Activated CD8-positive, alpha-beta memory T cell treated with anti-CD3 and anti-CD28 coated beads, Interleukin-2, amount 50 U/mL, for 1 hour (primary cell): ENCODE results near the gene FUBP3.

Experiments
- DNase-seq: peaks from one replicate; pipeline ENCODE4 v3.0.0-alpha.2; 2020; ENCODE audit errors: extremely low read depth

Gene FUBP3

DNA sequence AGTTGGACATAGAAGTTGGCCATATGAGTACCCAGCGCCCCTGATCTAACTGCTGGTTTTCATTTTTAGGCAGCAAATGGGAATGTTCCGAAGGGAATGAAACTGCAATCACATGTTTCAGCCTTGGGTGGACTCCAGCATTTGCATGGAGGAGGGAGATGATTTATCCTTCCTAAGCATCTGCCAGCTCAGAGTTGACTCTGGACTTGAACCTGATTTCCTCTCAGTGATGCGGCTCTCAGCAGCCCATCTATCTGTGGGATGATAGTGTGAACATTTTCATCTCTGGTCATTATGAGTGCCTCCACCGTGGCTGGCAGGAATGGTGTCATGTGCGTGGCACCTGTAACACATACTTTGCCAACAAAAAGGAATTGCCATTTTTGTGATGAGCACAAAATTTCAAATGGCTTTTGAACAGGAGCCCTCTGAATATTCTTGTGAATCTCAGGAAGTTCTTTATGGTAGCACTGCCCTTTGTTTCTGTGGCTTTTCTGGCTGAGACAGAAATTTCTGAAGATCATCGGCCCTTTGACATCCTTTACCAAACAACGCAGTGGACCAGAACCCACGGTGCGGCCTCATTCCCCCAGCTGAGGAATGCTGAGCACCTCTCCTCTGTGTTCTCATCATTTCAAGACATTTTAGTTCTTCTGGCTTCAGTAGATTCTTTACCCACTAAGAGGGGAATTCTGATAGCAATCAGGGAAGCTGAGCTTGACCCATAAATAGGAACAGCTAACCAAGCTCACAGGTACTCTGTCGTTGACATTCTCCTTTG is 28.5 kb downstream of the FUBP3 start:
- DNase-seq, result no peak

DNA sequence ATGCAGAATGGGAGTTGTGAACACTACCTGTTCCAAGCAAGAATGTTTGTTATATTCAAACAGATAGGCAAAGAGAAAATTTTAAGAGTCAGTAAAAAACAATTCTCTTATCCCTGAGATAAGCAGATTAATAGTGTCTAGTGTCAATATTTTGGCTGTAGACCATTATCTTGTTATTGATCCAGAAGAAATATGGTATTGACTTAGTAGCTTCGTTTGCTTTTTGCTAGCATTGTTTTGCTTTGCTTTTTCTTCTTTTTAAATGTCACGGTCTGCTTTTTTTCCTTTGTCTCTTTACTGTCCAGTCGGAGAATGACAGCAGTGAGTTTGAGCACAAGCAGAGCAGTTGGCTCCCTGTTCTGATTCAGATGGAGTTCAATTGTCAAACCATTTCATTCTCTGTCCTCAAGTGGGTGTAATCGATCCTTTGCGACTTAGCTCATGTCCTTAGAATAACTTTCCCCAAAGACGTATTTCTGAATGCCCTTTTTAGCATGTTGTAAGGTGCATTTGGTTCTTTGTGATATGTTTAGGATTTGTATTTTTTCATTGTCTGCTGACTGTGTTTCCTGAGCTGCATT is 29.3 kb downstream of the FUBP3 start:
- DNase-seq, result no peak

DNA sequence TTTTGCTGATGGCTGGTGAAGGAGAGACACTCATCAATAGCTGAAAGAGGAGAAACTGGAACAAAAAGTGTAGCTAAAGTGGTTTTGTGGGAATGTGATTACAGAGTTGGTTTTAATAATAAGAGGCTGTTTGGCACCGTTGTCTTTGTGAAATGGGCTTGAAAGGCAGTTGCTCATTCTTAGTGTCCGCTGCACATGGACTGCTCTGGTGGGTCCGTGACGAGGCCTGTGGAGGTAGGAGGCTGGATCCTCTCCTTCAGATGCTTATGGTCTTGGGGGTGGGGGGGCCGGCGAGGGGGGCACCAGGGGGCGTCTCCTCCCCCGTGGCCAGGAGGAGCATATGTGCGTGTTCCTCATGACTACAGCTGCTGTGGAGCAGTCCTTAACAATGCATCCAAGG is 29.8 kb downstream of the FUBP3 start:
- DNase-seq, result no peak

DNA sequence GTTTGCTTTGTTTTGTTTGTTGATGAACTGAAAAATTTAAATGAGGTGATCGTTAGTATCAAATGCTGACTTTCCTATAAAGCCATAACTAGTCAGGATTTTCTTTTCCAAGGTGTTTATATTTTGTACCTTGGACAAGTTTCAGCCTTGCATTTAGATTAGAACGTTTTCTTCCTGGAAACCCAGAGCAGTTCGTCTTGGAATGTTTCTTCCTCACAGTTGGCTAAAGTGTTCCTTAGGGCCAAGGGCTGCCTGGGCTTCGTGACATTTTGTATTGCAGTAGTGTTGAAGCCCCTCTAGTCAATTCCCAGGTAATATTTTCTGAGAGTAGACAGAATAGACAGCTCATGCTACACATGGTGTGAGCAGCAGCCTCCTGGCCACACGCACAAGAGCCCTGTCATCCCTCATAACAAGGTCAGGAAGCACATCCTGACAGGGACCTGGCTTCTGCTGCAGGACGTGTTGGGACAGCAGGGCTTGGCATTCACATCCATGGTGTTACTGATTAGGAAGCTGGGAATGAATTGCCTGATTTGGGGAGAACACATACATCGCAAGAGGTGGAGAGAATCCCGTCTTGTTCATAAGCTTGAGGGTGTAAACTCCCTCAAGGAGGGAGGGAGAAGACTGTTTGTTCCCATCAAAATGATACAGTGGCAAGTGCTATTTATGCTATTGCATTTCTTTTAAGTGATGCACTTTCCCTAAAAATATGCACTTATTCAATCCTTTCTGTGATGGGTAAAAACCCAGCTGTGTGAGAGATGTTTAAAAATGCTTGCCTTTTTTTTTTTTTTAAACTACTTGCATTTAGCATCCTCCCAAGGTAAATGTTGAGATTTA is 31.7 kb downstream of the FUBP3 start:
- no peak for DNase-seq

DNA sequence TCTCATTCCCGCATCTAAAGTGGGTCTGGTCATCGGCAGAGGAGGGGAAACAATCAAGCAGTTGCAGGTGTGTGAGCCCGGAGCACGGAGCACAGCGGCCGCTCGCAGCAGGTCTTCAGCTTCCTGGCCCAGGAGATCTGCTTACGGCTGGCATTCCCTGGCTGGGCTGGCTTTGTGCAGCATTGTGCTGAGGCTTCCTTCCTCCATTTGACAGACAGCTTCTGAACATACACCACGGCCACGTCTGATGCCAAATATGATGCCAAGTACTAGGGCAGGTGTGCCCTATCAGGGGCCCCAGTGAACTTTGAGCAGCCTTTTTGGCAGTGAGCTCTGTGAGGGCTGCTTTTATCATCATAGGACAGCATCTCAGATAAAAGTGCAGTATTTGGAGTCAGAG is 37.1 kb downstream of the FUBP3 start:
- no peak for DNase-seq

DNA sequence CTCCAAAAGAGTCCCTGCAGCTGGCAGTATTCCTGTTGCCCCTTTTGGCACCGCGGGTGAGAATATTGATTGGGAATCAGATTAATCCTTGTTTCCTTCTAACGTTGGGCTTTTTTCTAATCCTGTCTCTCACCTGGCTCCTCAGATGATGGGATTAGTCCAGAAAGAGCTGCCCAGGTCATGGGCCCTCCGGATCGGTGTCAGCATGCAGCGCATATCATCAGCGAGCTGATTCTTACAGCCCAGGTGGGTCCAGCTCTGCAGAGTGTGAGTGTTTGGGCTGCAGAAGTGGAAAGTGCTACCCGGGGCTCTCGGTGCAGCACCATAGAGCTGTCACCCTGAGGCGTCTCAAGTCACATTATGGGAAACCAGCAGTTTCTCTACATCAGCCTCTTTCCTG is 44.1 kb downstream of the FUBP3 start:
- DNase-seq, result no peak

DNA sequence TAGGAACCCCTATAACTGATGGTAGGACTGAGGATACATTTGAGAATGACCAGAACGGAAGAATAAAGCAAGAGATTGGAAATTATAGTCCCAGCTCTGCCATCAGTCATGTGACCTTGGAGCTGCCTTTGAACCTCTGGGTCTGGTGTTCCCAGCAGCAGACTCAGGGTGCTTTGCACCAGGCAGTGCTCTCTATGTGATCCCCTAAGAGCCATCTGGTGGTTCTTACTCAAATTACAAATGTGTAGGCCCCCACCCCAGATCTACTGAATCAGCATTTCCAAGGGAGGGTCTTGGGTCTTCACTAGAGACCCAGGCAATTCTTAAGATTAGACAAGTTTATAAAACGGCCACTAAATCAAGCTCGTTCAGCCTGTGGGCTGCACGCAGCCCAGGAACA is 44.8 kb downstream of the FUBP3 start:
- no peak for DNase-seq

DNA sequence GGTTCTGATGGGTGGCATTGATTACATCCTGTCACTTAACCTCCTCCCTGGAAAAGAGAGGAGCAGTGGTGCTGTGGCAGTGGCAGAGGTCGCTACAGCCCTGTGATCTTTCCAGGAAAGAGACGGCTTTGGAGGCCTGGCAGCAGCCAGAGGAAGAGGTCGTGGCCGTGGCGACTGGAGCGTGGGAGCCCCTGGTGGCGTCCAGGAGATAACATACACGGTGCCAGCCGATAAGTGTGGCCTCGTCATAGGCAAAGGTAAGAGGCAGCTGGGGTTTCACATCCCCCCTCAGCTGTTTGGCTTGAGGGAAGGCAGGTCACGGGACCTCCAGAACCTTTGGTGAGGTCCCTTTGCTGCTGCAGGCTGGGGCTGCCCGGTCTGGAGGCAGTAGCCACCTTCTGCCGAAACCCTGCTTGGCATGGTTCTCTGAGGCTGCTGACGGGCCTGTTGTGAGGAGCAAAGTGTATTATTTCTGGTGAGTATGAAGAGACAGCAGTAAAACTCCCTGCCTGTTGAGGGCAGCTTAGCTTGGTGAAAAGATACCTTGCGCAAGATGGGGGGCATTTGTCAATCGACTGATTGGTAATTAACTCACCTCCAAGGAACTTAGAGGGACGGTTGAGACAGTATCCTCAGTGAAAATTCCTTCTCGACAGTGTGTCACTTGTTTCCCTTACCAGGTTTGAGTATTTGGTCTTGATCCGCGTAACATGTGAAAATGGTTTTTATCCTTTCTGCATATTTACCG is 47.0 kb downstream of the FUBP3 start:
- no peak for DNase-seq

DNA sequence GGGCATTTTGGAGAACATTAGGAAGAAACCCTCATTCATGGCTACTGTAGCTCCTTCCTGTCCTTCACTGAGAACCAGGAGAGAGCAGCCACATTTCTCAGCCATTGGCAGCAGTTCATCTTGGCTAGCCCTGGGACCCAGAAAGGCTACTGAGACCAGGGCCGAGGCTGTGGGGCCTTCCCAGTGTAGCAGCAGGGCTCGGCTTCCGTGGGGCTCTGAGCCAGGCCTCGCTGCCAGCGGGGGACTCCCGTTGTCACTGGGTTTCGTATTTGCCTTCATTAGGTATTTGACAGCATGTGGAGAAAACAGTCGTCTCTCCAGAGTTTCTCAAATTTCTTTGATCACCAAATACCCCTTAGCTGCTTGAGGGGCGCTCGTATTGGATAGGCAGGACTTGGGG is 47.7 kb downstream of the FUBP3 start:
- DNase-seq, result no peak

DNA sequence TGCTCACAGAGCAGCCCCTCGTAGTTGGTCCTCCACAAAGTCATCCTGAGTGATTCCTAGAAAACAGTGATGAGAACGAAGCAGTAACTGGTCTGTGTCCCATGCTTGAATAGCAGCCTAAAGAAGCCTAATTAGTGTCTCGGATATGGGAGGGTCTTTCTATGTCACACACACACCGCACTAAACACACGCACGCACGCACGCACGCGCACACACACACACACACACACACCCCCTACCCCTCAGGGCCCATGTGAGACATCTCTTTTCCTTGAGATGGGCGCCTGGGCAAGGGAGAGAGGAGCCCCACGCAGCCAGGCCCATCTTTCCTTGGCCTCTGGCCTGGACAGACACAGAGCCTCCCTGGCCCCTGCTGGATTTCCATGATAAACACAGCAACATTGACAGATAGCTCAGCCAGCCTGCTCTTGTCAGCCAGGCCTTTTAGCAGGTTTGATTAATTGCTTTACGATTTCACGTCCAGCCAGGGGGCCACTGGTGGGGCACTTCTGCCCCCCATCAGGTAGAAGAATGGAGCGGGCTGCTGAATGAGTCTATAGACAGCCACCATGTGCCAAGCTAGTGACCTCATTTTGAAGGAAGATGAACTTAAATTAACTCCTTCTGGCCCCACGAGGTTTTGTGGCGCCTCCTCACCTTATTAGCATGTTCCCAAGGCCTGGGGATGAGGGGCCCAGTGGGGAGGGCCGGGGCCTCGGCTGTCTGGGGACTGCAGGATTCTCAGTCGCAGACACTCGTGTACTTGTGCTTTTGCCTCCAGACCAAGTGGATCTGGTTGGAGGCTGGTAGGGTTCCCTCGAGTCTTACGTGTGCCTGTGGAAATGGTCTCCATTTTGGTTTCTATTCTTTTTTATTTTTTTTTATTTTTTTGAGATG is 48.8 kb downstream of the FUBP3 start:
- no peak for DNase-seq

DNA sequence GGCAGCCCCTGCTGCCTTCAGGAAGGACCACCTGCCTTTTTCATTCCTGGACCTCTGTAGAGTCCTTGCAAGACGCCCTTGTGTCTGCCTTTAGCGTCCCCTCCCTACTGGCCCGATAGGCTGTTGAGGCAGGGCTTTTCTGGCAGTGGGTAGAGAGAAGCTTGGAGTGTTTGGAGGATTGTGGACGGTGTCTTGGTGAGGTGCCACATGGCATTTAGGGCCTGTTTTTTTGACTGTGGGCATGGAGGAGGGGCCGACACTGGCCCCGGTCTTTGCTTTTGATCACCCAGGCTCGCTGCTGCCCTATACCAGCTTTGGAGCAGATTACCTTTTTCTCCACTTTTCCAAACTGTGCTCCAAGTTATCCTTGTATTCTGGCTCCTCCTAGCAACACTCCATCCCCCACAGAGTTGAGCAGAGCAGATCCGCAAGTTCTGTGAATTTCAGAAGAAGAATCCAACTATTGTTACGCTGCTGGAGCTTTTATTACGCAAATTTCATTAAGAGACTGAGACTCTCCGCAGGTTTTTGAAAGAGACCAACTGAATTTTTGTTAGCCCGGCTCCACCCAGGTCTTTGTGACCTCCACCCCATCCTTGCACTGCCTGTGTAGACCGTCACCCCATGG is 50.2 kb downstream of the FUBP3 start:
- no peak for DNase-seq

DNA sequence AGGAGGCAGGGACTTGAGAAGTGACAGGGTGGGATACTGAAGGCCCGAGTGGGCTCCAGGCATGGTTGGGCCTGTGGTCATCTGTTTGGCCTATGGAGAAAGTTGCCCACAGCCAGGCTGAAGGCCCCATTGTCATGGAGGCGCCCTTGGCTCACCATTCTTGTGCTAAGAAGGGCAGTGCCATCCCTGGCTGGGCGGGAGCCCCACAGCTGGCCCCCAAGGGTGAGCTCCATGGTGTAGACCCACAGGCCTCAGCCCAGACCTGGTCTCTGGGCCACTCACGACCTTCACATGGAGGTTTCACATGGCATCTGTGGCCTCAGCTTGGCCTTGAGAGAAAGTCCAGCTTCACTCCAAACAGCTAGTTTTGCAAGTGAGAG is 50.7 kb downstream of the FUBP3 start:
- no peak for DNase-seq

DNA sequence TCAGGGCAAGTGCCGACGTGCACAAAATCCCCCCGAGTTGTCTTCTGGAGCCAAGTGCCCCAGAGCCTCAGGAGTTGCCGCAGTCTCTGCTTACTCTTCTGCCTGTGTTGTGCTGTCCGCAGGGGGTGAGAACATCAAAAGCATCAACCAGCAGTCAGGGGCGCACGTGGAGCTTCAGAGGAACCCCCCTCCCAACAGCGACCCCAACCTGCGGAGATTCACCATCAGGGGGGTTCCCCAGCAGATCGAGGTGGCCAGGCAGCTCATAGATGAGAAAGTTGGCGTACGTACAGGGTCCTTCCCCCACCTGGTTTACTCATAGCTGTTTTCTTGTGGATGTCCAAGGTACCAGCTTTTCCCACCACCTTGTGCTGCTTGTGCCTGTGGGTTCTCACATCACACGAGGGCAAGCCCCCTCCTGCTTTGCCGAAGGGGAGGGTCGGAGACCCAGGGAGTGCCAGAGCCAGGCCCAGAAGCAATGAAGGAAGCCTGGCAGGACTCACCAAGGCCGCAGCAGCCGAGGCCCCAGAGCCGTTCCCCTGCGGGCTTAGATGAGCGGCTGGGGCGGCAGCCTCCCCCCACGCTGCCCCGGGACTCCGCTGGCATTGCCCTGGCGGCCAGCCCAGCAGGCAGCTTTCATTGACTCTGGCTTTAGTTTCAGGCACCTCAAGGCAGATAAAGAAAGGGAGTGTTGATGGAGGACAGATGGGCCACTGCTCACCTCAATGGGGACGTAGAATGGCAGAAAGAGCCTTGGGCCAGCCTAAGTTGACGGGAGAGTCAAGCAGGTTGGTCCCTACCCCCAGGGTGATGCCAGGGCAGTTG is 51.3 kb downstream of the FUBP3 start:
- no peak for DNase-seq

DNA sequence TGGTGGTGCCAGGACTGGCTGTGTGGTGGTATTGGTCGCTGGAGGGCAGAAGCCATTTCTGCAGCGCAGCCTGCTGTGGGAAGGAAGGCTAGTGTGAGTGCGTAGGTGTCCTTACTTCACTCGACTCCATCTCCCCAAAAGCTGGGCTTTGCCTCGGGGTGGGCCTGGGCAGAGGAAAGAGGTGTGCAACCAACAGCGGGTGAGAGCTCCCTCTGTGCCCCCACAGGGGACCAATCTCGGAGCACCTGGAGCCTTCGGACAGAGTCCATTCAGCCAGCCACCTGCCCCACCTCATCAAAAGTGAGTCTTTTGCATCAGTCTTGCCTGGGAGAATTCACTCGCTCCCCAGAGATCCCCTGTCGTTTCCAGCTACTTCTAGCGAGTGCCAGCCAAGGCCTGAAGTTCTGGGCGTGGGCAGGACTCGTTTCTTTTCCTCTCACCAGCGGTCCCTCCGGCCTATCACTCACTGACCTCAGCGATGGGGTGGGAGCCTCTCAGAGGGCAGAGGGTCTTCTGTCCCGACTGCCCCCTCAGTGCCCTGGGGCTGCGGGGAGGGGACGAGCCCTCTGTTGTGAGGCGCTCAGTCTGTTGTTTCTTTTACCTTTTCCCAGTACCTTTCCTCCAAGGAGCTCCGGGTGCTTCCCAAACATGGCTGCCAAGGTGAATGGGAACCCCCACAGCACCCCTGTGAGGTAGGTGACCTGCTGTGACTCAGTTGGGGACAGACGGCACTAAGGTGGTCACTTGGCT is 52.1 kb downstream of the FUBP3 start:
- no peak for DNase-seq

DNA sequence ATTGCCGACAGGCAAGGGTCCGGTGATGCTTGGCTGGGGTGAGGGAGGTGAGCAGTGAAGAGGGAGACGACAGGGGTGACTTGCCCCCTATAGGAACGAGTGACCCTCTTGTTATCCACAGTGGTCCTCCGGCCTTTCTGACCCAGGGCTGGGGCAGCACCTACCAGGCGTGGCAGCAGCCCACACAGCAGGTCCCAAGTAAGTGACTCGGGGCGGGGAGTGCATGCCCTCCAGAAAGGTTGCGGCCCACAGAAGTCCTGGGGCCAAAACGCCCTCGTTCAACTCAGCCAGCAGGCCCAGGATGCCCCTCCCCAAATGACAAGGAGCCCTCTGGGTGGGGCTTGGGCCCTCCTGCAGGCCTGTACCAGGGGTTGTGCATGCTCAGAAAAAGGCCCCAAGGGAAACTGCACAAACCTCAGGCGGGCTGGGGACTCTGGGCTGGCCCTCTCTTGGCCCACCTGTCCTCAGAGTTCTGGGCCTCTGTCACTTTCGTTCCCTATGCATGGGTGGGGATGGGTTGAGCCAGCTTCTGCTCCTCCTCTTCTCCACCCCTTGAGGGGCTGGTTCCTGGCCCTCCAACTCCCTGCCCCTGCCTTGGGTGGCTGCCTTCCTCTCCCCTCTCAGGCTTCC is 52.8 kb downstream of the FUBP3 start:
- DNase-seq, result no peak

DNA sequence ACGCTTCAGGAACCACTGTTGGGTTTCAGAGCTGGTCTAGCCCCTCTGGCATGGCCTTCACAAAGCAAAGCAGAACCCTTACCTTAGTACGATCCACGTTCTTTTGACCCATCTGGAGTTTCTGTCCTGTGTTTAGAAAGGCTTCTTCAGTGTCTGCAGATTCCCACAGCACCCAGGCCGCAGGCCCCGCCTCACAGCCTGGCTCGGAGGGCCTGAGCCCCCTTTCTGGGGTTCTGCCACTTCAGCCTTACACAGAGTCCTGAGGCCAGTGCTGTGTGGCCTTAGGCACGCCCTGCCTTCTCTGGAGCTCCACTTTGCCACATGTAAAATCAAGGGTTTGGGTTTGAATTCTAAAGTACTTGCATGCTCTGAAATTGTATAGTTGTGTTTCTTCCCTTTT is 53.5 kb downstream of the FUBP3 start:
- DNase-seq, result no peak

DNA sequence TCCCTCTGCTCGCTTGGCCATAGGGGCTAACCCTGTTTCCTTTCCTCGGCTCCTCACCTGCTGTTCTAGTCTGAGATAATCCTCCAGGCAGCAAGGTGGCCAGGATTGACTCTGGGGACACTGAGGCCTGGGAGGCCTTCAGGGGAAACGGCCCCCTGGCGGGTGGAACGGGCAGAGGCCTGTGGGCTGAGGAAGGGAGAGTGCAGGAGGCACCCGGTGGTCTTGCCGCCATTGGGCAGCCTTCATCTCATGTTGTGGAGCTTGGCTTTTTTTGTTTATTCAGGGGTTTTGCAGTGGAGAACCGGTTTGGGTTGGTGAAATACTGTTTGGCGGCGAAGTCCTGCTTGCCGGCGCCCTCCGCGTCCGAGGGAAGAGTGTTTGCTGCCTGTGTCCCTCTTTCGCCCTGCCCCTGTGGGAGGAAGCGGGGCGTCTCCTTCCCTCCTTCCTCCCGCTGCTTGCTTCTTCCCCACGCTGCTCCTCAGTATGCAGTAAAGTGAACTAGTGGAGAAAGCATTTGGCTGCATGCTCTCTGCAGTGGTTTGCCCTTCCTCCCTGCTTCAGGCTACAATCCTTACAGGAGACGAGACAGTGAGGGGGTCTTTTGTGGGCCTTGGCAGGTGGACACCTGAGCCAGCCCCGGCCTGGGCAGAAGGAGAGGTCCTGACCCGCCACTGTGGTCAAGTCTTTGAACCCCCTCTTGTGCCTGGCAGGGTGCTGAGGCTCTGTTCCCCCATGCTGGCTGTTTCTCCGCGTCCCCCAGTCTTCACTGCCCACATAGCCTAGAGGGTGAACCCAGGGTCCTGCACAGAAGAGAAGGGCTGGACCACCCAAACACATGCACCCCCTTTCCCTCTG is 54.2 kb downstream of the FUBP3 start:
- no peak for DNase-seq
